K562 (cell line): ENCODE results near the gene CCDC124. TPM values are rescaled to one million over a fixed set of nuclear protein-coding genes. Genes with fewer than 3 reads are reported as not detected.

ENCODE experiments used
- E2F4 ChIP-seq: sonication (generic); formaldehyde crosslinking; IDR thresholded peaks from 2 replicates; pipeline ENCODE4 v1.8.0; 2022; ENCODE audit warnings: mild to moderate bottlenecking, low read depth, missing genetic modification reagents
- ETS1 ChIP-seq: conservative IDR thresholded peaks from 2 replicates; pipeline ENCODE4 v1.6.1; 2011; ENCODE audit warnings: low read depth, mild to moderate bottlenecking, low read length; ENCODE audit not compliant: control insufficient read depth
- FOXK2 ChIP-seq, 2 experiments: fragments of 450-650 bp; IDR thresholded peaks in 1 of 2; conservative IDR thresholded peaks in 1 of 2; 2 replicates each; pipeline ENCODE4 v1.6.1; 2016; ENCODE audit warnings: low read depth in 2 of 2, mild to moderate bottlenecking in 1 of 2
- GTF2E2 ChIP-seq: fragments of 200-800 bp; sonication (Bioruptor generic); IDR thresholded peaks from 2 replicates; pipeline ENCODE4 v1.6.1; 2016; ENCODE audit warnings: missing genetic modification characterization, missing compliant biosample characterization
- HDAC1 ChIP-seq, 2 experiments: fragments of 450-650 bp; IDR thresholded peaks; 2 replicates each; pipeline ENCODE4 v1.6.1; 2016 to 2017; ENCODE audit warnings: inconsistent platforms in 1 of 2, mild to moderate bottlenecking in 1 of 2, moderate library complexity in 1 of 2
- JUND ChIP-seq, 2 experiments: IDR thresholded peaks; 2 replicates in 1 of 2; 3 replicates in 1 of 2; pipeline ENCODE4 v1.6.1; 2011; ENCODE audit warnings: borderline replicate concordance in 2 of 2, low read depth in 2 of 2, low read length in 2 of 2, improper control_type of control experiment in 1 of 2, missing biosample characterization in 1 of 2, missing genetic modification characterization in 1 of 2, missing genetic modification reagents in 1 of 2
- MBD1 ChIP-seq: fragments of 250-450 bp; sonication (Bioruptor Pico); IDR thresholded peaks from 2 replicates; pipeline ENCODE4 v1.8.0; 2022; ENCODE audit warnings: inconsistent platforms
- MLLT1 ChIP-seq, 2 experiments: fragments of 450-650 bp; IDR thresholded peaks; 2 replicates each; pipeline ENCODE4 v1.6.1; 2016
- NFATC3 ChIP-seq: fragments of 450-650 bp; IDR thresholded peaks from 2 replicates; pipeline ENCODE4 v1.6.1; 2017; ENCODE audit warnings: mild to moderate bottlenecking
- NR4A1 ChIP-seq, 2 experiments: fragments of 250-450 bp in 1 of 2; fragments of 450-650 bp in 1 of 2; sonication (Bioruptor Pico) in 1 of 2; IDR thresholded peaks; 2 replicates each; pipeline versions ENCODE4 v1.4.0 to v1.6.1; 2016 to 2020; ENCODE audit warnings: mild to moderate bottlenecking in 2 of 2, missing compliant biosample characterization in 1 of 2, missing genetic modification characterization in 1 of 2, moderate library complexity in 1 of 2
- NRF1 ChIP-seq, 2 experiments: fragments of 450-650 bp; IDR thresholded peaks in 1 of 2; conservative IDR thresholded peaks in 1 of 2; 2 replicates each; pipeline ENCODE4 v1.6.1; 2014; ENCODE audit warnings: mild to moderate bottlenecking in 2 of 2
- POLR2A ChIP-seq: fragments of 450-650 bp; conservative IDR thresholded peaks from 2 replicates; pipeline ENCODE4 v1.6.1; 2016
- POLR2AphosphoS5 ChIP-seq: IDR thresholded peaks from 2 replicates; pipeline ENCODE4 v1.6.1; 2011; ENCODE audit warnings: mild to moderate bottlenecking, low read depth, low read length, moderate library complexity; ENCODE audit not compliant: control insufficient read depth, insufficient read depth
- POLR2B ChIP-seq: fragments of 450-650 bp; IDR thresholded peaks from 2 replicates; pipeline ENCODE4 v1.6.1; 2018; ENCODE audit warnings: low read depth; ENCODE audit not compliant: partially characterized antibody
- RBM34 ChIP-seq: fragments of 200-400 bp; formaldehyde crosslinking; IDR thresholded peaks from 2 replicates; pipeline ENCODE4 v1.6.1; 2018; ENCODE audit warnings: low read length, borderline replicate concordance; ENCODE audit not compliant: insufficient read depth
- TCF3 ChIP-seq: sonication (generic); formaldehyde crosslinking; IDR thresholded peaks from 2 replicates; pipeline ENCODE4 v1.4.0; 2020; ENCODE audit warnings: mild to moderate bottlenecking, missing genetic modification reagents
- ZNF395 ChIP-seq: fragments of 200-800 bp; sonication (Bioruptor generic); IDR thresholded peaks from 2 replicates; pipeline ENCODE4 v1.6.1; 2017; ENCODE audit warnings: missing genetic modification characterization, missing compliant biosample characterization
- polyA plus RNA-seq, 8 experiments: library from polyadenylated mRNA; depleted of rRNA in 4 of 8; stranded (reverse) in 5 of 8; unstranded in 3 of 8; fragments of >200 nt; fragmentation: Nextera tagmentation in 2 of 8; fragmentation: Illumina TruSeq in 1 of 8; extraction: Ambion mirVana in 2 of 8; extraction: Trizol in 1 of 8; gene quantifications; 2 replicates each; pipeline versions ENCODE4 v1.2.1 to v1.2.3, GENCODE V29; 2011 to 2014; ENCODE audit warnings: inconsistent platforms in 1 of 8, missing spikeins in 1 of 8
- total RNA-seq, 7 experiments: library from RNA; depleted of rRNA in 6 of 7; stranded (reverse); fragments of >200 nt in 6 of 7; fragmentation: Illumina TruSeq in 2 of 7; extraction: Trizol in 2 of 7; gene quantifications; 2 replicates each; pipeline versions ENCODE4 v1.2.1 to v1.2.3, GENCODE V29; 2011 to 2021; ENCODE audit warnings: low replicate concordance in 1 of 7

Gene CCDC124
- total and polyA plus RNA-seq, 9 of the 15 experiments (the other 6 are each of a cell fraction or from before 2014, with no cell fraction given): 5.8 to 234 (median 40.1) TPM

GRCh38 chr19:17953869-17954268 is 21.1 kb downstream of the CCDC124 start (continued):
- TF ChIP-seq RBM34 (no peak), MLLT1 (IDR thresholded peaks at IDR 0.05) (no peak), ETS1 (no peak), FOXK2 (conservative IDR thresholded peaks at IDR 0.05 in 1 of 2, IDR thresholded peaks at IDR 0.05 in 1 of 2; ENCODE audit: low read depth in 2 of 2) (peak in 1 of 2 experiments; percentile 17; a peak in 1 of 4 replicates), NFATC3 (no peak), NRF1 (conservative IDR thresholded peaks at IDR 0.05 in 1 of 2, IDR thresholded peaks at IDR 0.05 in 1 of 2) (peak; percentile 37 to 57; a peak in 2 of 4 replicates), HDAC1 (IDR thresholded peaks at IDR 0.05) (peak in 1 of 2 experiments; percentile 52; a peak in 1 of 4 replicates), E2F4 (no peak), JUND (IDR thresholded peaks at IDR 0.05; ENCODE audit: borderline replicate concordance, low read depth, low read length) (0 out of 2 replicates have a peak, but pooled peaks have one; percentile 4), JUND (tag; IDR thresholded peaks at IDR 0.05; ENCODE audit: borderline replicate concordance, low read depth, low read length) (no peak; the same call in 2 of the 3 replicates), POLR2AphosphoS5 (no peak), MBD1 (CRISPR knock-in tag) (no peak), POLR2B (peak; percentile 45), ZNF395 (no peak), NR4A1 (CRISPR knock-in tag; IDR thresholded peaks at IDR 0.05) (no peak), NR4A1 (tag; IDR thresholded peaks at IDR 0.05) (no peak), GTF2E2 (tag) (no peak), POLR2A (peak; percentile 40; the same call in 1 of the 2 replicates), TCF3 (CRISPR knock-in tag) (0 out of 2 replicates have a peak, but pooled peaks have one; percentile 11)
